T-helper 2 cell treated with Interferon-gamma antibody and Interleukin-4, amounts not matched to agents 100 ng/mL and 5 ng/mL, for 36 hours (primary cell): ENCODE results near the gene TRMU. TPM values are rescaled to one million over a fixed set of nuclear protein-coding genes. Genes with fewer than 3 reads are reported as not detected.
"Not testable (repeated sequence)": the region's sequence is repeated elsewhere in the genome, so short reads cannot be mapped to it uniquely, and the experiment has no call there.

ENCODE experiments used
- intact Hi-C: fragments of 100-400 bp; cut with micrococcal nuclease; formaldehyde crosslinking; loops from one replicate; pipeline ENCODE4 v1.15.1; 2023
- total RNA-seq: library from RNA; stranded (reverse); gene quantifications from 2 replicates; pipeline ENCODE4 v1.2.3, GENCODE V29; 2022

Gene TRMU
- total RNA-seq, 1 donor from 2014 or later, result 65.2 TPM

GRCh38 chr22:46297151-46297812 lies 38.2 kb upstream of the TRMU start:
- intact Hi-C loops, result loop anchor here (5.0 to 10.0 kb wide), 2 partner anchors 175 to 982 kb away; no protein-coding TSS in a partner anchor

GRCh38 chr22:46299101-46299500 lies 36.4 kb upstream of the TRMU start:
- intact Hi-C loops, result loop anchor here (5.0 to 10.0 kb wide), 2 partner anchors 177 to 984 kb away; no protein-coding TSS in a partner anchor

DNA sequence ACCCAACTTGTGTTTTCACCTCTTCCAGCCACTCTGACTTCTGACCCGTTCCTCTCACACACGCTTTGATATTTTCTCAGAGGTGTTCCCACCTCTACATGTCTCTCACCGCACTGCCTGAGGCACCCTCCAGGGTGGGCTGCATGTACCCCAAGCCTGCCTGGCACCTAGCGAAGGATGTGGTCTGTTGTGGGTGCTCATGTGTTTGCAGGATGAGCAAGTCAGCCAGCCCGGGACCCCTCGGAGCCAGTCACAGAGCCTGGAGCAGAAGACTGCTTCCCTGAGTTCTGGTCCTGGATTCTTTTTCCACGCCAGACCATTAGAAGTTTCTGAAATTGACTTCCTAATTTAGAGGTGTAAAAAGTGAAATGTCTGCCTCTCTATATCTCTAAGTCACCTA lies 35.0 kb upstream of the TRMU start:
- intact Hi-C loops, result no loop called here

GRCh38 chr22:46303347-46303965 lies 32.1 kb upstream of the TRMU start:
- intact Hi-C loops, result no loop called here

- intact Hi-C loops, result no loop called here
These were observed 27.1 kb upstream of the TRMU start for GRCh38 chr22:46308283-46308988.

DNA sequence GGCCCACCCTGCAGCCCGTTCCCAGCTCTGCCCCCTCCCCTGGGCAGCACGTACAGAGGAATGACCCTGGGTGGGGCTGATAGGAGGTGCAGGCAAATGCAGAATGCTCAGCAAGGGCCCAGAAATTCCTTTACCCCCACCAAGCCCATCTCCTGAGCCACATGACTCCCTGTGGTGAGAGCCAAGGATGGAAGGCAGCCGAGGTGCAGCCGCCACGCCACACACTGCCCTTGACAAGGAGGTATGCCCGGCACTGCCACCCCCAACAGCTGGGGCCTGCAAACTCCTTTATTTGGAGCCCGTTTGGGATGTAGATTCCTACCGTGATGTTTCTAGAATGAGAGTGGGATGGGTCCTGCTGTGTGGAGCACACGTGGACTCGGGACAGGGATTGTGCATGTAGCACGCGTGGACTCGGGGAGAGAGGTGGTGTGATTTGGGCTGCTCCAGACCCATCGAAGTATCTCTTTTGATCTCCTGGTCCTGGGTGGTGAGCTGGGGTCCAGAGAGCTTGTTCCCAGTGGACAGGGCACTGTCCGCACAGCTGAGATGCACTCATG lies 25.9 kb upstream of the TRMU start:
- intact Hi-C loops, result no loop called here

- intact Hi-C loops, result no loop called here
These were observed 23.5 kb upstream of the TRMU start for GRCh38 chr22:46312056-46312455.

DNA sequence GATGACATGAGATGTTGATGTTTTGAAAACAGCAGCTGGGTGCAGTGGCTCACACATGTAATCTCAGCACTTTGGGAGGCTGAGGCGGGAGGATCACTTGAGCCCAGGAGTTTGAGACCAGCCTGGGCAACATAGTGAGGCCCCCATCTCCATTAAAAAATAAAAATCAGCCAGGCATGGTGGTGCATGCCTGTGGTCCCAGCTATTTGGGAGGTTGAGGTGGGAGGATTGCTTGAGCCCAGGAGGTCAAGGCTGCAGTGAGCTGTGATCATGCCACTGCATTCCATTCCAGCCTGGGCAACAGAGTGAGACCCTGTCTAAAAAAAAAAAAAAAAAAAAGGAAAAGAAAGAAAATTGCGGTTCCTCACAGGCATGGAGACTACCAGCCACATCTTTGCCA lies 22.7 kb upstream of the TRMU start:
- intact Hi-C loops, result not testable (repeated sequence)

GRCh38 chr22:46315976-46316375 lies 19.5 kb upstream of the TRMU start:
- intact Hi-C loops, result no loop called here

DNA sequence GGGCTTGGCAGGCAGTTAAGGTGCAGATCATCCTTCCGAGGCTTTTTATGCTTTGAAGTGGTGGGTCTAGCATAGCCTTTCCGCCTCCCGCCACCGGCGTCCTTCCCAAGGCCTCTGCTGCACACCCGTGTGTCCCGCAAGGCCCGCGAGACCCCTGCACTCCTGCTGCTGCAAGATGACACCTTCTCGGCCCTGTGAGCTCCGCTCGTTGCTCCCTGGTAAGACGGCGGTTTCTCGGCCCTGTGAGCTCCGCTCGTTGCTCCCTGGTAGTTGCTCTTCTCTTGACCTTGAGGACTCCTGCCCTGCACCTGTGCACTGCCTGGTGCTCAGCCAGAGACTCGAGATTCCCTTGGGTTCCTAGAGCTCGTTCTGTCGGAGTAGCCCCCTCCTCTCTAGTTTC lies 17.9 kb upstream of the TRMU start:
- intact Hi-C loops, result no loop called here

DNA sequence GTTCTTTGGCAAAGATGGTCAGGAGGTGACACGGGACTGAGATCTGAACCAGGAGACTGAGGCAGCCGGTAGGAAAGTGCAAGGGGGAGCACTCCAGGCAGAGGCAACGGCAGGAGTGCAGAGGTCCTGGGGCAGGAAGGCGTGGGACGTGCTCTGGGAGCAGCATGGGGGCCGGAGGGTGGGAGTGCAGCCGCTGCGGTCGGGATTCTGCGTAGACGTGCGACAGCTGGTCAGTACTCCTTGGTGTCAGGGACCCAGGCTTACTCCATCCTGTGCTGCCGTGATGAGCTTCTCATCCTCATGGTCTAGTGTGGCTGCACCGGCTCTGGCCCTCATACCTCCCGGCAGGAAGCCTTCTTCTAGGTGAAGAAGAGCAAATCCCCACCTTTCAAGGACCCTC lies 16.9 kb upstream of the TRMU start:
- intact Hi-C loops, result no loop called here

DNA sequence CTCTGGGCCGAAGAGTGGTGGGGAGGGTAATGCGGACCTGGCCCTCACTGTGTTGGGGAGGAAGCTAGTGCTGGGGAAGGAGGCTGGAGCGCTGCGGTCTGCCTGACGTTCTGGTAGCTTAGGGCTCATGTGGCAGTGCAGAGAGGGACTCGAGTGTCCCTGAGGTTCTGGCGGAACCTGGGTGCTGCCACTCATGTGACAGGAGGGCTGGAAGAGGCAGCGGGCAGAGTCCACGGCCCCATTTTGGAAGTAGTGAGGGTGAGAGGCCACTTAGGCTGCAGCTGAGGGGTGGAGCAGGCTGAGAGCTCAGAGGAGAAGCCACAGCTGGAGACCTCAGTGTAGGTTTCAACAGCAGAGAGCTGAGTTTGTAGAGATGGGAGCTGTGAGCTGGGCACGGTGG lies 16.2 kb upstream of the TRMU start:
- intact Hi-C loops, result no loop called here

GRCh38 chr22:46320166-46320710 lies 15.3 kb upstream of the TRMU start:
- intact Hi-C loops, result no loop called here

DNA sequence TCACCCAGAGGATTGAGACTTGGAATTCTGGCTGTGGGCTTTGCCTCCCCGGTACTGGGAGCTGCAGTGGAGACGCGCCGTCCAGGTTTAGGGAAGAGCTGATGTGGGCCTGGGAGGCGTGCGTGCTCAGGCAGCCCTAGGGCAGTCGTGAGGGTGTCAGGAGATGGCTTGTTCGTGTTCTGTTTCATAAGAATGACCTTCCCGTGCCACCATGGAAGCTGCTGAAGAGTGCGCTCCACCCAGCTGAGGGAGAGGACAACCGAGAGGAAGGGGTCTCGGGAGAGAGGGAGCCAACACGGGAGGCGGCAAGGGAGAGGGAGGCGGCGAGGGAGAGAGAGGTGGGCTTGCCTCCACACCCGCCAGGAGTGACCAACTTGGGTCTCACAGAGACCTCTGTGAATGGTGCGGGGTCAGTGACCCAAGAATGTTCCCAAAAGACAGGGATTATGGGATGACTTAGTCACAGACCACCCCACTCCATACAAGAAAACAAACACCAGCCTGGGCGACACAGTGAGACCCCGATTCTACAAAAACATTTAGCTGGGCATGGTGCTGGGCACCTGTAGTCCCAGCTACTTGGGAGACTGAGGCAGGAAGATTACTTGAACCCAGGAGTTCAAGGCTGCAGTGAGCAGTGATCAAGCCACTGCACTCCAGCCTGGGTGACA lies 14.7 kb upstream of the TRMU start:
- intact Hi-C loops, result no loop called here

GRCh38 chr22:46322711-46323110 lies 12.8 kb upstream of the TRMU start:
- intact Hi-C loops, result no loop called here

DNA sequence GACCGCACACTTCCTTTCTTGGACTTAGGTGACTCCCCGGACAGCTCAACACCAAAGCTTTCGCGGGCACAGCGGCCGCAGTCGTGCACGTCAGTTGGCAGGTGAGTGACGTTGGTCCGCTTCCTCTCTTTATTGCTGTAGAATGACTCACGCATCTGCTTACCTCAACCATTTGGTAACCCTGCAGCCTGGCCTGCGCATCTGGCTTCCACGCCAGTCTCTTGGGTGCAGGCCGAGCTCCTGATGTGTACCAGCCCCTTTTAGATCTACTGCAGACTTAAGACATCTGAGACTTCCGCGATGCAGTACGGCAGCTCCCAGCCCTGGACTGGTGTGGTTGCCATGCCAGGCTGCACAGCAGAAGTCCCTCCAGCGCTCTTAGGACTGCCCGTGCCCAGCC lies 12.4 kb upstream of the TRMU start:
- intact Hi-C loops, result no loop called here

- intact Hi-C loops, result no loop called here
These were observed 9.3 kb upstream of the TRMU start for GRCh38 chr22:46326066-46326680.

- intact Hi-C loops, result no loop called here
These were observed 7.6 kb upstream of the TRMU start for GRCh38 chr22:46327691-46328465.

DNA sequence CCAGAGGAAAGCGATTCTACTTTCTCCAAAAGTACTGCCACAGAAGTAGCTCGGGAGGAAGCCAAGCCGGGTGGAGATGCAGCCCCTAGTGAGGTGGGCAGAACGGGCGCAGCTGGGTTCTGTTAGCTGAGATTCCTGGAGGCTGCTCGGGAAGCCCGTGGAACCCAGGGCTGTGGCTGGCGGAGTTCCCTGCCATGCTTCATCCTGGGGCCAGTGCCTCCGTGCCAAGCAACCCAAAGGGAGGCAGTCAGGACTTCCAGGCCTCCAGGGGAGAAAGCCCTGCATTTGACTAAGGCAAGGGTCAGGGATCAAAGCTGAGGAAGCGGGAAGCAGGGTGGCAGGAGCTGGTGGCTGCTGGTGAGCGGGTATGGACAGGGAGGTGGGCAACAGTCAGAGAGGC lies 6.7 kb upstream of the TRMU start:
- intact Hi-C loops, result no loop called here

DNA sequence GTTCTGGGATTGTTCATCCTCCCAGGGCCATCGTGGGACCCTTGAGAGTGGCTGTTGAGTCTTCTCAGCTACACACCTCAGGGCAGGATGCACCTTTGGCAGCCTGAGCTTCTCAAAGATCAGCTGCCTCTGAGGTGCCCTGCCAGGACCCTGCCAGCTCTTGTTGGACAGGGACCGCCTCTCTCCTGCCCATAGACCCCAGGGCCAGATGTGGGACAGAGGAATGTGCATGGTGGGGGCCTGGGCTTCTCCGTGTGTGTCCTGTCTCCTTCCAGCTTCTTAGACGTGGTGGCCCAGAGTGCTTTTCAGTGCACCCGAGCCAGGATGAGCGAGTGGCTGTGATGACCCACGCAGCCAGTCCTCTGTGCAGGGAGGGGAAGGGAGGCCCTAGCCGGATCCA lies 5.9 kb upstream of the TRMU start:
- intact Hi-C loops, result no loop called here
